ENCODE data around the gene KRI1. TPM values are rescaled to one million over a fixed set of nuclear protein-coding genes. Genes with fewer than 3 reads are reported as not detected.

Gene KRI1
- total RNA-seq, 1 donor from 2014 or later, result 24.1 TPM

- DNase-seq, result no peak
- peaks cover 19% of the 10 kb centered on the region for H3K4me1 Mint-ChIP-seq (ENCODE audit: low read depth, unreplicated experiment)
- peaks cover 8% of the 10 kb centered on the region for H3K9me3 Mint-ChIP-seq (ENCODE audit: unreplicated experiment)
- H3K4me3 Mint-ChIP-seq (ENCODE audit: unreplicated experiment), result peak overlapping the region; percentile 98
- H3K36me3 Mint-ChIP-seq (ENCODE audit: unreplicated experiment), result no peaks in the 10 kb centered on the region
- TF ChIP-seq CTCF (IDR thresholded peaks at IDR 0.05; ENCODE audit: partially characterized antibody, unreplicated experiment), result no peak
- H3K27ac Mint-ChIP-seq (ENCODE audit: unreplicated experiment), result peak overlapping the region; percentile 85
- H3K27me3 Mint-ChIP-seq (ENCODE audit: unreplicated experiment), result peaks cover 9% of the 10 kb centered on the region
These were observed 2.4 kb upstream of the KRI1 start for GRCh38 chr19:10568062-10568825.

- no peaks in the 10 kb centered on the region for H3K36me3 Mint-ChIP-seq (ENCODE audit: unreplicated experiment)
- peaks cover 19% of the 10 kb centered on the region for H3K4me1 Mint-ChIP-seq (ENCODE audit: low read depth, unreplicated experiment)
- peak overlapping the region; percentile 98 for H3K4me3 Mint-ChIP-seq (ENCODE audit: unreplicated experiment)
- no peak for DNase-seq
- peaks cover 7% of the 10 kb centered on the region for H3K27me3 Mint-ChIP-seq (ENCODE audit: unreplicated experiment)
- no peak for TF ChIP-seq CTCF (IDR thresholded peaks at IDR 0.05; ENCODE audit: partially characterized antibody, unreplicated experiment)
- peaks cover 8% of the 10 kb centered on the region for H3K9me3 Mint-ChIP-seq (ENCODE audit: unreplicated experiment)
- H3K27ac Mint-ChIP-seq (ENCODE audit: unreplicated experiment), result peak overlapping the region; percentile 85
These were observed 1.8 kb upstream of the KRI1 start for GRCh38 chr19:10567656-10568055.

- TF ChIP-seq CTCF (IDR thresholded peaks at IDR 0.05; ENCODE audit: partially characterized antibody, unreplicated experiment), result no peak
- Mint-ChIP-seq H3K36me3 (ENCODE audit: unreplicated experiment) (no peaks in the 10 kb centered on the region), H3K4me3 (ENCODE audit: unreplicated experiment) (peak overlapping the region; percentile 98), H3K27ac (ENCODE audit: unreplicated experiment) (peak overlapping the region; percentile 85), H3K9me3 (ENCODE audit: unreplicated experiment) (peaks cover 7% of the 10 kb centered on the region), H3K4me1 (ENCODE audit: low read depth, unreplicated experiment) (peaks cover 19% of the 10 kb centered on the region), H3K27me3 (ENCODE audit: unreplicated experiment) (peaks cover 7% of the 10 kb centered on the region)
- DNase-seq, result peak; percentile 56
These were observed 1.0 kb upstream of the KRI1 start for GRCh38 chr19:10566658-10567410.

GRCh38 chr19:10566408-10566657 lies 523 bp upstream of the KRI1 start:
- Mint-ChIP-seq H3K36me3 (ENCODE audit: unreplicated experiment) (no peaks in the 10 kb centered on the region), H3K4me3 (ENCODE audit: unreplicated experiment) (peak overlapping the region; percentile 98), H3K27me3 (ENCODE audit: unreplicated experiment) (peaks cover 7% of the 10 kb centered on the region), H3K4me1 (ENCODE audit: low read depth, unreplicated experiment) (peaks cover 19% of the 10 kb centered on the region), H3K9me3 (ENCODE audit: unreplicated experiment) (peaks cover 7% of the 10 kb centered on the region), H3K27ac (ENCODE audit: unreplicated experiment) (peak overlapping the region; percentile 85)
- no peak for TF ChIP-seq CTCF (IDR thresholded peaks at IDR 0.05; ENCODE audit: partially characterized antibody, unreplicated experiment)
- DNase-seq, result no peak

GRCh38 chr19:10565028-10565566 lies 713 bp downstream of the KRI1 start:
- H3K4me3 Mint-ChIP-seq (ENCODE audit: unreplicated experiment), result peak overlapping the region; percentile 90
- peaks cover 7% of the 10 kb centered on the region for H3K27me3 Mint-ChIP-seq (ENCODE audit: unreplicated experiment)
- no peaks in the 10 kb centered on the region for H3K36me3 Mint-ChIP-seq (ENCODE audit: unreplicated experiment)
- no peak for TF ChIP-seq CTCF (IDR thresholded peaks at IDR 0.05; ENCODE audit: partially characterized antibody, unreplicated experiment)
- H3K9me3 Mint-ChIP-seq (ENCODE audit: unreplicated experiment), result peaks cover 8% of the 10 kb centered on the region
- peak overlapping the region; percentile 91 for H3K27ac Mint-ChIP-seq (ENCODE audit: unreplicated experiment)
- peaks cover 19% of the 10 kb centered on the region for H3K4me1 Mint-ChIP-seq (ENCODE audit: low read depth, unreplicated experiment)
- DNase-seq, result peak; percentile 61
